ENCODE results near the gene HSDL1. TPM values are rescaled to one million over a fixed set of nuclear protein-coding genes. Genes with fewer than 3 reads are reported as not detected.

The HSDL1 gene
- total RNA-seq, 1 donor from 2014 or later, result 165 TPM

- DNase-seq, result no peak
Measured at GRCh38 chr16:84176192-84177053, 31.4 kb upstream of the HSDL1 start.

- no peak for DNase-seq
Measured at GRCh38 chr16:84175350-84176081, 30.5 kb upstream of the HSDL1 start.

DNA sequence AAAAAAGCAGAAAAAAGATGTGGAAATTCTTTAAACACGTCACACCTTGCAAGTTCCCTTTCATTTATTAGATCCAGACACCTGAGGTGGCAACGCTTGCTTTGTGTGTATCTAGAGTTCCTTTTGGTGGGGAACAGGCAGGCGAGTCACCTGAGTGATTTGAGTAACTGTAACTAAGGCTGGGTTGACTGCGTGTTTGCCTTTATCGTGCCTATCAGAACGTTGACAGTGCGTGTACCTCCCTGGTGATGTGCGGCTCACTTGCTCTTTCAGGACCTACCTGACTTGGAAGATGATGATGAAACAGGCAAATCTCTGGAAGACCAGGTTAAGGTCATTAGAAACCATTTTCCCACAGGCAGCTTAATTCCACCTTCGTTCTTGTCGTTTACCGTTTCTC, 29.4 kb upstream of the HSDL1 start:
- no peak for DNase-seq

DNA sequence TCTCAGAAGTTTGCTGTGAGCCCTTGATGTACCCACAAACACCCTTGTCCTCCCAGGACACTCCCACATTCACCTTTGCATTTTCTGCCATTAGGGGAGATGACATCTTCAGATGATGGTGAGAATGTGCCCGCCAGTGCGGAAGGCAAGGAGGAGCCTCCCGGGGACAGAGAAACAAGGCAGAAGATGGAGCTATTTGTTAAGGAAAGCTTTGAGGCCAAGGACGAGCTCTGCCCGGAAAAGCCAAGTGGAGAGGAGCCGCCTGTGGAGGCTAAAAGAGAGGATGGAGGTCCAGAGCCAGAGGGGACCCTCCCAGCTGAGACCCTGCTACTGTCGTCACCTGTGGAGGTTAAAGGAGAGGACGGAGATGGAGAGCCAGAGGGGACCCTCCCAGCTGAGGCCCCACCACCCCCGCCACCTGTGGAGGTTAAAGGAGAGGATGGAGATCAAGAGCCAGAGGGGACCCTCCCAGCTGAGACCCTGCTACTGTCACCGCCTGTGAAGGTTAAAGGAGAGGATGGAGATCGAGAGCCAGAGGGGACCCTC, 24.9 kb upstream of the HSDL1 start:
- no peak for DNase-seq

GRCh38 chr16:84166796-84167695, 22.1 kb upstream of the HSDL1 start:
- DNase-seq, result no peak

- no peak for DNase-seq
Measured at GRCh38 chr16:84165746-84166145, 20.8 kb upstream of the HSDL1 start.

GRCh38 chr16:84161801-84162200, 16.8 kb upstream of the HSDL1 start:
- DNase-seq, result no peak

DNA sequence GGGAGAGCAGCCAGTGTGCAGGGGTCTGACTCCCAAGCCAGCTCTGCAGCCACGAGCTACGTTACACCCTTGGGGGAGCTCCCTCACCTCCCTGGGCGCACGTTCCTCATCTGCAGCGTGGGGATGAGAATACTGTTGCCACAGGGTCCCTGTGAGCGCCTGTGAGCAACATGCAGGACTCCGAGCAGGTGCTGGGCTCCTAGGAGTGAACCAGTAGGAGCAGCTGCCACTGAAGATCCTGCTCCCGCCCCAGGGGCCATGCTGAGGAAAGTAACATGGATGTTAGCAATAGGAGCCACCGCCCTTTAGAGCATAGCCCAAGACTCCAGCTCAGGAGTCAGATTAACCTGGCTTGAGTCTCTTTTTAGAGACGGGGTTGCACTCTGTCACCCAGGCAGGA, 16.1 kb upstream of the HSDL1 start:
- no peak for DNase-seq

- no peak for DNase-seq
Measured at GRCh38 chr16:84159800-84160199, 14.8 kb upstream of the HSDL1 start.

GRCh38 chr16:84159007-84159406, 14.0 kb upstream of the HSDL1 start:
- no peak for DNase-seq

- DNase-seq, result no peak
Measured at GRCh38 chr16:84156342-84156784, 11.4 kb upstream of the HSDL1 start.

- DNase-seq, result no peak
Measured at GRCh38 chr16:84155771-84156170, 10.8 kb upstream of the HSDL1 start.

DNA sequence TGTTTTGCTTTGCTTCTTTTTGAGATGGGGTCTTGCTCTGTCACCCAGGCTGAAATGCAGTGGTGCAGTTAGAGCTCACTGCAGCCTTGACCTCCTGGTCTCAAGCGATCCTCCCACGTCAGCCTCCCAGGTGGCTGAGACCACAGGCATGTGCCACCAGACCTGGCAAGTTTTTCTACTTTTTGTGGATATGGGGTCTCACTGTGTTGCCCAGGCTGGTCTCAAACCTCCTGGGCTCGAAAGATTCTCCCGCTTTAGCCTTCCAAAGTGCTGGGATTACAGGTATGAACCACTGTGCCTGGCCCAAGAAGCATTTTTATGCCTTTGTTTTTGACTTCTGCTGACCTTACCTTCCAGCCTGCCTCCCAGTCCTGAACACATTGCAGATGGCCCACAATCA, 10.2 kb upstream of the HSDL1 start:
- no peak for DNase-seq

DNA sequence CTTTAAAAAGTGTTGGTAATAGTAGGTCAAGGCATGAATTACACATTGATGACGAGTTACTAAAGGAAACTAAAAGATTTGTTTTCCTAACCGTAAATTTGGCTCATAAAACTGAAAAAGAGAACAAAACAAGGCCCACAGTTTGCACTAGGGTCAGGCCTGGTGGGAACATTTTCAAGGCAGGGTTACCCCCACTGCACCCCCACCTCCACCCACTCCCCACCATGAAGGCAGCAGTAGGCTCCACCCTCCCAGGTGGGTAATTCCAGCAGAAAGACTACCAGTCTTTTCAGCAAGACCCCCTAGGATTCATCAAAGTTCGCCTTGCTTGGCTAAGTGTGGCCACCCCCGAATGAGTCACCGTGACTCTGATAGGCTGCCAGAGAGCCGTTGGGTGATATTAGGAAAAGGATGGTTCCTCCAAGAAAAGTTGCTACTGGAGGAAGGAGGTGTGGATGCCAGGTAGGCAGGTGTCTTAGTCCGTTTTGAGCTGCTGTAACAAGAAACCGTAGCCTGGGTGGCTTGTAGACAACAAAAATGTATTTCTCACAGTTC, 8.8 kb upstream of the HSDL1 start:
- DNase-seq, result no peak

- no peak for DNase-seq
Measured at GRCh38 chr16:84150926-84151325, 5.9 kb upstream of the HSDL1 start.

- DNase-seq, result no peak
Measured at GRCh38 chr16:84144209-84144858, 643 bp downstream of the HSDL1 start.

GRCh38 chr16:84143784-84144199, 1.2 kb downstream of the HSDL1 start:
- no peak for DNase-seq

GRCh38 chr16:84143081-84143480, 1.9 kb downstream of the HSDL1 start:
- no peak for DNase-seq

DNA sequence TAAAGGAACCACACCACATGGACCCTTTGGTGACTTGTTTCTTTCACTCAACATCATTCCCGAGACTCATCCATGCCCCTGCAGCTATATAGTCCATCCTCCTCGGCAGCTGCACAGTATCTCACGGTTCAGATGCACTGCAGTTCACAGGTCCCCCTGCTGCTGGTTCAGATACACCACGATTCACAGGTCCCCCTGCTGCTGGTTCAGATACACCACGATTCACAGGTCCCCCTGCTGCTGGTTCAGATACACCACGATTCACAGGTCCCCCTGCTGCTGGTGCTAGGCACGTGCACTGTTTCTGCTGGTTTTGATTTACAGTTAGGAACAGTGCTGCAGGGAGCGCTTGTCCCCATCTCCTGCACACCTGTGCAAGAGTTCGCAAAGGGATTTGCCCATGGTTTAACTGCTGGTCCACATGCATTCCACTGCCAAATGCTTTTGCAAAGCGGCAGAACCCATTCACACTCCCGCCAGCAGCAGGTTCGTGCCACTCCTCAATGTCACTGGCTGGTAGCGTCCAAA, 3.8 kb downstream of the HSDL1 start:
- DNase-seq, result no peak

GRCh38 chr16:84139628-84140258, 5.2 kb downstream of the HSDL1 start:
- DNase-seq, result no peak

Data from occipital lobe (tissue), 2 donors.